ENCODE data around the gene TGFBR2. TPM values are rescaled to one million over a fixed set of nuclear protein-coding genes. Genes with fewer than 3 reads are reported as not detected.

Gene TGFBR2
- total RNA-seq, 1 experiment from 2014 or later = 22.5 TPM

GRCh38 chr3:30670292-30670691 lies 63.9 kb downstream of the TGFBR2 start:
- no peak for ATAC-seq
- Histone ChIP-seq H3K79me2 (ENCODE audit: insufficient read depth, low read length) (peaks cover 91% of the 10 kb centered on the region), H3K9me2 (ENCODE audit: insufficient read depth) (no peaks in the 10 kb centered on the region), H3K4me2 (ENCODE audit: low read length) (no peak overlapping the region), H3K4me1 (ENCODE audit: control insufficient read depth in 1 of 2, insufficient read depth in 2 of 2, low read length in 2 of 2) (peaks cover 23 to 27% of the 10 kb centered on the region in 2 experiments), H3K4me3 (replicated peaks in 1 of 2; ENCODE audit: low read depth in 1 of 2, low read length in 2 of 2) (no peak overlapping the region), H3K9me3 (ENCODE audit: control insufficient read depth in 1 of 2, insufficient read depth in 1 of 2, low read depth in 1 of 2, low read length in 2 of 2) (no peaks in the 10 kb centered on the region), H3K36me3 (ENCODE audit: control insufficient read depth in 1 of 2, insufficient read depth in 2 of 2, low read length in 2 of 2) (peaks cover 42 to 61% of the 10 kb centered on the region in 2 experiments), H2AFZ (ENCODE audit: low read depth, low read length, poor library complexity, severe bottlenecking) (no peak overlapping the region), H4K20me1 (ENCODE audit: insufficient read depth) (peaks cover 10% of the 10 kb centered on the region; the same call in 1 of the 2 replicates), H3K27me3 (ENCODE audit: insufficient read depth, low read length) (no peaks in the 10 kb centered on the region), H3K27ac (ENCODE audit: low read depth, low read length) (no peak overlapping the region), H3K9ac (ENCODE audit: low read length) (no peak overlapping the region)
- TF ChIP-seq SIN3A (IDR thresholded peaks at IDR 0.05; ENCODE audit: low read depth) = no peak
- TF ChIP-seq, protein P1, sequence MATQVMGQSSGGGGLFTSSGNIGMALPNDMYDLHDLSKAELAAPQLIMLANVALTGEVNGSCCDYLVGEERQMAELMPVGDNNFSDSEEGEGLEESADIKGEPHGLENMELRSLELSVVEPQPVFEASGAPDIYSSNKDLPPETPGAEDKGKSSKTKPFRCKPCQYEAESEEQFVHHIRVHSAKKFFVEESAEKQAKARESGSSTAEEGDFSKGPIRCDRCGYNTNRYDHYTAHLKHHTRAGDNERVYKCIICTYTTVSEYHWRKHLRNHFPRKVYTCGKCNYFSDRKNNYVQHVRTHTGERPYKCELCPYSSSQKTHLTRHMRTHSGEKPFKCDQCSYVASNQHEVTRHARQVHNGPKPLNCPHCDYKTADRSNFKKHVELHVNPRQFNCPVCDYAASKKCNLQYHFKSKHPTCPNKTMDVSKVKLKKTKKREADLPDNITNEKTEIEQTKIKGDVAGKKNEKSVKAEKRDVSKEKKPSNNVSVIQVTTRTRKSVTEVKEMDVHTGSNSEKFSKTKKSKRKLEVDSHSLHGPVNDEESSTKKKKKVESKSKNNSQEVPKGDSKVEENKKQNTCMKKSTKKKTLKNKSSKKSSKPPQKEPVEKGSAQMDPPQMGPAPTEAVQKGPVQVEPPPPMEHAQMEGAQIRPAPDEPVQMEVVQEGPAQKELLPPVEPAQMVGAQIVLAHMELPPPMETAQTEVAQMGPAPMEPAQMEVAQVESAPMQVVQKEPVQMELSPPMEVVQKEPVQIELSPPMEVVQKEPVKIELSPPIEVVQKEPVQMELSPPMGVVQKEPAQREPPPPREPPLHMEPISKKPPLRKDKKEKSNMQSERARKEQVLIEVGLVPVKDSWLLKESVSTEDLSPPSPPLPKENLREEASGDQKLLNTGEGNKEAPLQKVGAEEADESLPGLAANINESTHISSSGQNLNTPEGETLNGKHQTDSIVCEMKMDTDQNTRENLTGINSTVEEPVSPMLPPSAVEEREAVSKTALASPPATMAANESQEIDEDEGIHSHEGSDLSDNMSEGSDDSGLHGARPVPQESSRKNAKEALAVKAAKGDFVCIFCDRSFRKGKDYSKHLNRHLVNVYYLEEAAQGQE (IDR thresholded peaks at IDR 0.05; ENCODE audit: low read depth) = no peak
- TF ChIP-seq EZH2phosphoT487 (IDR thresholded peaks at IDR 0.05; ENCODE audit: borderline replicate concordance) = no peak
- no peak for TF ChIP-seq SP1 (IDR thresholded peaks at IDR 0.05; ENCODE audit: low read depth)
- TF ChIP-seq, protein P2, sequence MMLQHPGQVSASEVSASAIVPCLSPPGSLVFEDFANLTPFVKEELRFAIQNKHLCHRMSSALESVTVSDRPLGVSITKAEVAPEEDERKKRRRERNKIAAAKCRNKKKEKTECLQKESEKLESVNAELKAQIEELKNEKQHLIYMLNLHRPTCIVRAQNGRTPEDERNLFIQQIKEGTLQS (IDR thresholded peaks at IDR 0.05) = no peak
- no peak for TF ChIP-seq ZBTB33 (IDR thresholded peaks at IDR 0.05; ENCODE audit: extremely low read depth, insufficient replicate concordance, low read length)
- TF ChIP-seq POLR2AphosphoS5 (IDR thresholded peaks at IDR 0.05; ENCODE audit: low read depth, low read length) = no peak
- no peak for TF ChIP-seq SRF (IDR thresholded peaks at IDR 0.05; ENCODE audit: low read depth)
- no peak for TF ChIP-seq MAX (IDR thresholded peaks at IDR 0.05)
- TF ChIP-seq FOSL1 (IDR thresholded peaks at IDR 0.05; ENCODE audit: low read depth) = no peak
- no peak for TF ChIP-seq POLR2A (IDR thresholded peaks at IDR 0.05; ENCODE audit: borderline replicate concordance, extremely low read depth, insufficient read depth, insufficient read length)
- TF ChIP-seq ZNF274 (IDR thresholded peaks at IDR 0.05; ENCODE audit: low read depth, low read length) = no peak
- TF ChIP-seq, protein P3, sequence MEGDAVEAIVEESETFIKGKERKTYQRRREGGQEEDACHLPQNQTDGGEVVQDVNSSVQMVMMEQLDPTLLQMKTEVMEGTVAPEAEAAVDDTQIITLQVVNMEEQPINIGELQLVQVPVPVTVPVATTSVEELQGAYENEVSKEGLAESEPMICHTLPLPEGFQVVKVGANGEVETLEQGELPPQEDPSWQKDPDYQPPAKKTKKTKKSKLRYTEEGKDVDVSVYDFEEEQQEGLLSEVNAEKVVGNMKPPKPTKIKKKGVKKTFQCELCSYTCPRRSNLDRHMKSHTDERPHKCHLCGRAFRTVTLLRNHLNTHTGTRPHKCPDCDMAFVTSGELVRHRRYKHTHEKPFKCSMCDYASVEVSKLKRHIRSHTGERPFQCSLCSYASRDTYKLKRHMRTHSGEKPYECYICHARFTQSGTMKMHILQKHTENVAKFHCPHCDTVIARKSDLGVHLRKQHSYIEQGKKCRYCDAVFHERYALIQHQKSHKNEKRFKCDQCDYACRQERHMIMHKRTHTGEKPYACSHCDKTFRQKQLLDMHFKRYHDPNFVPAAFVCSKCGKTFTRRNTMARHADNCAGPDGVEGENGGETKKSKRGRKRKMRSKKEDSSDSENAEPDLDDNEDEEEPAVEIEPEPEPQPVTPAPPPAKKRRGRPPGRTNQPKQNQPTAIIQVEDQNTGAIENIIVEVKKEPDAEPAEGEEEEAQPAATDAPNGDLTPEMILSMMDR (IDR thresholded peaks at IDR 0.05 in 2 of 3, conservative IDR thresholded peaks at IDR 0.05 in 1 of 3; ENCODE audit: borderline replicate concordance in 1 of 3, insufficient read depth in 1 of 3, low read depth in 2 of 3, low read length in 2 of 3) = no peak
- RAD21 ChIA-PET (ENCODE audit: low non-redundant PET in 1 of 2, low total read pairs in 2 of 2, uncharacterized antibody in 2 of 2, unreplicated experiment in 2 of 2) = no interaction called here
- no peak for DNase-seq (ENCODE audit: low read depth, low spot score)
- CTCF ChIA-PET = no interaction called here
- POLR2A ChIA-PET = no interaction called here
- BruUV-seq (replicated peaks) = no TSS peak
- intact Hi-C loops (cut with micrococcal nuclease) = no loop called here
